ENCODE data around the gene NOPCHAP1.

Gene NOPCHAP1

DNA sequence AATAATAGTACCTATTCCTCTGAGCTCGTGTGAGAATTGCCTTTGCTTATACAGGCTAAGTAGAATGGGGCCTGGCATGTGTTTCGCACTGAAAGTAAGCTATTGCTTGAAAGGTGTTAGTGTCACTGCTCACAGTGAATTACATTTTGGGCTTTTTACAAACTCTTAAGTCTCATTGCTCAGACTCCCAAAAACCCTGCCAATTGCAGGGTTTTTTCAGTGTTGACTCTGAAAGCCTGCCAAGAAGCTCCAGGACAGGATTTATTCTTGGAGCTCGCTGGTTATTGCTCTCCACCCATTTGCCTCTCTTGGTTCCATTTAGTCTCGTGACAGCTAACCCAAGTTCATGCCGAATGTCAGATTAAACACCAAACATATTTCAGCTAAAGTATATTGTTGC, 39.8 kb downstream of the NOPCHAP1 start:
- no peak for DNase-seq

DNA sequence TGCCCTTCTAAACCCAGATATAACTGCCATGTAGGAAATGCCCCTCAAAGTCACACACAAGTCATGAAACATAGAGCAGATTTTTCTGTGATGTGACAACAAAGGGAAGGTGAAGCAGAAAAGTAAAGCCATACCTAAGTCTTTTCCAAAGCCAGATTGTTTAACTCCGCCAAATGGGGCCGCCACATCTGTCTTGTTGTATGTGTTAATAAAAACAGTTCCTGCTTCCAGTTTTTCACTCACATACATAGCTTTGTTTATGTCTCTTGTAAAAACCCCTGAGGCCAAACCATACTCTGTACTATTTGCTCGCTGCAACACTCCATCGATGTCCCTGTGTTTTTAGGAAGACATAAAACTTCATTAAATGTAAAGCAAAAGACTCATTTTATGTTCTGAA, 40.3 kb downstream of the NOPCHAP1 start:
- DNase-seq, result no peak

DNA sequence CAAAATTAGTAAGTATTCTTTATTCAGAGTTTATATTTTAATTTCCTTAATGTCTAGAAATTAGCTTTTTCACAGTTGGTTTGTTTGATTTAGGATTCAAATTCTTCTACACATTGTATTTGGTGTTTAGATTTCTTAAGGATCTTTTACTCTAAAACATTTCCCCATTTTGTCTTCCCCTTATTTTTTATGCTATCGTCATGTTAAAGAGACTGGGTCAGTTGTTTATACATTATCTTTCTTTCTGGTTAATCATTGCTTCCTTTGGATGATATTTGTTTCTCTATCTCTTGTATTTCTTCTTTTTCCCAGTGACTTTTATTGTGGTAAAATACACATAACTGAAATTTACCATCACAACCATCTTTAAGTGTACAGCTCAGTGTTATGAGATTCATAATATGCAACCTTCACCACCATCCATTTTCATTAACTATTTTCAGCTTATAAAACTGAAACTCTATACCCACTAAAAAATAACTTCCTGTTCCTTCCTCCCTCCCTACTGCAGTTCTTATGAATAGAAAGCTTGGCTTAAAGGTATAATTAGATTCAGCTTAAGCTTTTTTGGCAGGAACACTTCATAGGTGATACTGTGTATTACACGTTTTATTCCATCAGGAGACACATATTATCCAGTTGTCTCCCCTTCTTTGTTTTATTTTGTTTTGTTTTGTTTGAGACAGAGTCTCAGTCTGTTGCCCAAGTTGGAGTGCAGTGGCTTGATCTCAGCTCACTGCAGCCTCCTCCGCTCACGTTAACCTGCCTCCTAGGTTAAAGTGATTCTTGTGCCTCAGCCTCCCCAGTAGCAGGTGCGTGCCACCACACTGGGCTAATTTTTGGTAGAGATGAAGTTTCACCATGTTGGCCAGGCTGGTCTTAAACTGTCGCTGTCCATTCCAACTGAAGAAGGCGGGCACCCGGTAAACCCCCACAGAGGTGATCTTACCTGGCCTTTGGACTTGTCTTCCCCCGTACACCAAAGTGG, 45.0 kb downstream of the NOPCHAP1 start:
- DNase-seq, result peak; percentile 21

DNA sequence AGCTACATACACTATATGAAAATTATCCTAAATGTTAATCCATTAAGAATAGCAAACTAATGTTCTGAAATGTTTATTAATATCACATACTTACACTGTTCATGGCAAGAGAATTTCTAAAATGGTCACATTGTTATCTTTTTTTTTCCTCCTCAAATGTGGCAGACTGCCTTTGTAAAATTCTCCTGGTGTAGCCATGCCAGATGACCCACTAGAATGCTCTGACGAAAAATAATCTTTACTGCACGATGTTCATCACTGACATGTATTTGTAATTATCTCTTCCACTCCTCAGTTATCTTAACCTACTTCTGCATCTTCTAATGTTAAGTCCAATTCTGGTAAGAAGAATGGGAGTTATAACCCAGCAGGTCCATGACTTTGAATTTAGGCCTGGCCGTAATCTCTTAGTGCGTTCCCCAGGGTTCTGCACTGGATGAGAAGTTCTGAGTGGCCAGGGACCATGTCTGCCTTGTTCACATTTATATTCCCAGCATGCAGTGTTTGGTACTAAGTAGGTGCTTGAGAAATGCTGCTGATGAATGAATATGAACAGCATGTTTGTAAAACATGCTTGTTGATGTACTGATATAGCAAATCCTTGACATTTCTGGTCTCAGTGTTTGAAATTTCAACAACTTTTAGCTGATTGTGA, 46.7 kb downstream of the NOPCHAP1 start:
- DNase-seq, result no peak

DNA sequence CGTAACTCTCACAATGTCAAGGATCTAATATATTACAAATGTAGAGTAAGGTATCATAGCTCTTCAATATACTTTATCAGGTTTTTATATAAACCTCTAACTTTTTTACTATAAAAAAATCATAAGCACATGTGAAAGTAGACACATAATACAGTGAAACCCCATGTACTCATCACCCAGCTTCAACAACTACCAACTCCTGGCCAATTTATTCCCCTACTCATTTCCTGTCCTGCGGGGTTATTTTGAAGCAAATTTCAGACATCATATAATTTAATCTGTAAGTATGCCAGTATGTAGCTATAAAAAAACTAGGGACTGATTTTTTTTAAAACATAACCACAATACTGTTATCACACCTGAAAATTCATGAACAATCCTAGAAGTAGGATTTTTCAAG, 47.7 kb downstream of the NOPCHAP1 start:
- no peak for DNase-seq

All from DMS53 (cell line).